GM12878 (cell line): ENCODE measurements around the gene KRTAP4-5. TPM values are rescaled to one million over a fixed set of nuclear protein-coding genes. Genes with fewer than 3 reads are reported as not detected.

ENCODE experiments used
- BRCA1 ChIP-seq: IDR thresholded peaks from 2 replicates; pipeline ENCODE4 v1.6.1; 2011; ENCODE audit warnings: low read depth, low read length, improper control_type of control experiment
- CBFB ChIP-seq: IDR thresholded peaks from 2 replicates; pipeline ENCODE4 v1.6.1; 2016; ENCODE audit warnings: antibody characterized with exemption, low read depth
- CBX3 ChIP-seq: fragments of 200-600 bp; sonication (generic); IDR thresholded peaks from 2 replicates; pipeline ENCODE4 v1.6.1; 2016; ENCODE audit warnings: low read depth, borderline replicate concordance
- EP300 ChIP-seq, 2 experiments: fragments of 150-350 bp in 1 of 2; IDR thresholded peaks; 2 replicates each; pipeline ENCODE4 v1.6.1; 2011 to 2012; ENCODE audit warnings: low read depth in 2 of 2, low read length in 2 of 2, borderline replicate concordance in 1 of 2, improper control_type of control experiment in 1 of 2, inconsistent platforms in 1 of 2; ENCODE audit not compliant: control insufficient read depth in 1 of 2
- KDM1A ChIP-seq: fragments of 200-600 bp; sonication (generic); IDR thresholded peaks from 2 replicates; pipeline ENCODE4 v1.6.1; 2016; ENCODE audit warnings: borderline replicate concordance
- RUNX3 ChIP-seq: IDR thresholded peaks from 2 replicates; pipeline ENCODE4 v1.6.1; 2012; ENCODE audit warnings: low read length, inconsistent platforms
- polyA plus RNA-seq, 11 experiments: library from polyadenylated mRNA; depleted of rRNA in 4 of 11; unstranded in 6 of 11; stranded (reverse) in 5 of 11; fragments of >200 nt; fragmentation: Nextera tagmentation in 4 of 11; fragmentation: Illumina TruSeq in 1 of 11; extraction: Ambion mirVana in 4 of 11; extraction: Trizol in 1 of 11; gene quantifications; 1 replicate in 1 of 11; 2 replicates in 10 of 11; pipeline versions ENCODE4 v1.2.1 to v1.2.3, GENCODE V29; 2011 to 2016; ENCODE audit warnings: inconsistent platforms in 2 of 11, missing spikeins in 2 of 11, low read depth in 1 of 11
- total RNA-seq, 4 experiments: library from RNA; depleted of rRNA in 3 of 4; stranded (reverse); fragments of >200 nt in 3 of 4; fragmentation: Illumina TruSeq in 1 of 4; extraction: Trizol in 1 of 4; gene quantifications; 2 replicates each; pipeline versions ENCODE4 v1.2.1 to v1.2.3, GENCODE V29; 2013 to 2021
- TF ChIP-seq, protein P1 (sequence below): fragments of 450-650 bp; formaldehyde crosslinking; IDR thresholded peaks from 2 replicates; pipeline ENCODE4 v1.4.0; 2020; ENCODE audit warnings: mild to moderate bottlenecking, moderate library complexity
- TF ChIP-seq, protein P2 (sequence below): fragments of 450-650 bp; IDR thresholded peaks from 2 replicates; pipeline ENCODE4 v1.6.1; 2017; ENCODE audit warnings: mild to moderate bottlenecking, moderate library complexity
- TF ChIP-seq, protein P3 (sequence below): IDR thresholded peaks from 2 replicates; pipeline ENCODE4 v1.6.1; 2012; ENCODE audit warnings: low read depth, low read length, improper control_type of control experiment

KRTAP4-5 gene
- total and polyA plus RNA-seq, 10 of the 15 experiments (the other 5 are each of a cell fraction or from before 2014, with no cell fraction given), result not detected

DNA sequence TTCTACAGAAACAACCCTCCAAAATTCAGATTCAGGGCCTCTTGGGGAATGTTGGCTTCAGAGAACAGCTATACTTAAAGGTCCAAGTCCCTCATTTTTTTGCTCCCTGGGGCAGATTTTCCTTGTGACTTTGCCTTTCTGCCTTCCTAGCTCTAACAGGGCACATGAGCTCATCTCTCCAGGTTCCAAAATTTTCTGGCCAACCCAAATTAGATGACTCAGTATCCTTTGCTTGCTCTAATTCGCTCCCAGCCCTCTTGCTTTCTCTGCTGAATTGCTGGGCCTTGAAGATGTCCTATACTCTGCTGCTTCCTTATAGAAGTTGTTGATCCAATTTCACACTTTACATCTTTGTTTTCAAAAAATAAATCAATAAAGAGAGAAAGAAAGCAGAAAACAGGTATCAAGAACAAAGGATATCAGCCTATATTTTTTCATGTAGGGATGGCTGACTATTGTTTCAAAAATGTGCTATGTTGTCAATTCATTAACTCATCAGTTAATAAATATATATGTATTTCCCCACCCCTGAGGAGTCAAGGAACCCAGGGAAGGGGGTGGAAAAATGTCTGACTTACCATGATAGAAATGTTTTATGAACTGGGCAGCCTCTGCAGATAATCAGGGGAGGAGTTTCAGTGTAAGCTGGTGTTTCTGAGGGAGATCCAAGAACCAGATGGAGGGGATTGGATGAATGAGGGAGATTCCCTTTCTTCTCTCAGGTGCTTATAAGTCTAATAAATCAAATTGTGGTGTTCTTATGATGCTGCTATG, 29.4 kb upstream of the KRTAP4-5 start (continued):
- TF ChIP-seq, protein P1, sequence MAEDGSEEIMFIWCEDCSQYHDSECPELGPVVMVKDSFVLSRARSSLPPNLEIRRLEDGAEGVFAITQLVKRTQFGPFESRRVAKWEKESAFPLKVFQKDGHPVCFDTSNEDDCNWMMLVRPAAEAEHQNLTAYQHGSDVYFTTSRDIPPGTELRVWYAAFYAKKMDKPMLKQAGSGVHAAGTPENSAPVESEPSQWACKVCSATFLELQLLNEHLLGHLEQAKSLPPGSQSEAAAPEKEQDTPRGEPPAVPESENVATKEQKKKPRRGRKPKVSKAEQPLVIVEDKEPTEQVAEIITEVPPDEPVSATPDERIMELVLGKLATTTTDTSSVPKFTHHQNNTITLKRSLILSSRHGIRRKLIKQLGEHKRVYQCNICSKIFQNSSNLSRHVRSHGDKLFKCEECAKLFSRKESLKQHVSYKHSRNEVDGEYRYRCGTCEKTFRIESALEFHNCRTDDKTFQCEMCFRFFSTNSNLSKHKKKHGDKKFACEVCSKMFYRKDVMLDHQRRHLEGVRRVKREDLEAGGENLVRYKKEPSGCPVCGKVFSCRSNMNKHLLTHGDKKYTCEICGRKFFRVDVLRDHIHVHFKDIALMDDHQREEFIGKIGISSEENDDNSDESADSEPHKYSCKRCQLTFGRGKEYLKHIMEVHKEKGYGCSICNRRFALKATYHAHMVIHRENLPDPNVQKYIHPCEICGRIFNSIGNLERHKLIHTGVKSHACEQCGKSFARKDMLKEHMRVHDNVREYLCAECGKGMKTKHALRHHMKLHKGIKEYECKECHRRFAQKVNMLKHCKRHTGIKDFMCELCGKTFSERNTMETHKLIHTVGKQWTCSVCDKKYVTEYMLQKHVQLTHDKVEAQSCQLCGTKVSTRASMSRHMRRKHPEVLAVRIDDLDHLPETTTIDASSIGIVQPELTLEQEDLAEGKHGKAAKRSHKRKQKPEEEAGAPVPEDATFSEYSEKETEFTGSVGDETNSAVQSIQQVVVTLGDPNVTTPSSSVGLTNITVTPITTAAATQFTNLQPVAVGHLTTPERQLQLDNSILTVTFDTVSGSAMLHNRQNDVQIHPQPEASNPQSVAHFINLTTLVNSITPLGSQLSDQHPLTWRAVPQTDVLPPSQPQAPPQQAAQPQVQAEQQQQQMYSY, result no peak
- TF ChIP-seq RUNX3, result no peak
- TF ChIP-seq CBFB, result no peak
- TF ChIP-seq BRCA1, result no peak
- TF ChIP-seq, protein P2, sequence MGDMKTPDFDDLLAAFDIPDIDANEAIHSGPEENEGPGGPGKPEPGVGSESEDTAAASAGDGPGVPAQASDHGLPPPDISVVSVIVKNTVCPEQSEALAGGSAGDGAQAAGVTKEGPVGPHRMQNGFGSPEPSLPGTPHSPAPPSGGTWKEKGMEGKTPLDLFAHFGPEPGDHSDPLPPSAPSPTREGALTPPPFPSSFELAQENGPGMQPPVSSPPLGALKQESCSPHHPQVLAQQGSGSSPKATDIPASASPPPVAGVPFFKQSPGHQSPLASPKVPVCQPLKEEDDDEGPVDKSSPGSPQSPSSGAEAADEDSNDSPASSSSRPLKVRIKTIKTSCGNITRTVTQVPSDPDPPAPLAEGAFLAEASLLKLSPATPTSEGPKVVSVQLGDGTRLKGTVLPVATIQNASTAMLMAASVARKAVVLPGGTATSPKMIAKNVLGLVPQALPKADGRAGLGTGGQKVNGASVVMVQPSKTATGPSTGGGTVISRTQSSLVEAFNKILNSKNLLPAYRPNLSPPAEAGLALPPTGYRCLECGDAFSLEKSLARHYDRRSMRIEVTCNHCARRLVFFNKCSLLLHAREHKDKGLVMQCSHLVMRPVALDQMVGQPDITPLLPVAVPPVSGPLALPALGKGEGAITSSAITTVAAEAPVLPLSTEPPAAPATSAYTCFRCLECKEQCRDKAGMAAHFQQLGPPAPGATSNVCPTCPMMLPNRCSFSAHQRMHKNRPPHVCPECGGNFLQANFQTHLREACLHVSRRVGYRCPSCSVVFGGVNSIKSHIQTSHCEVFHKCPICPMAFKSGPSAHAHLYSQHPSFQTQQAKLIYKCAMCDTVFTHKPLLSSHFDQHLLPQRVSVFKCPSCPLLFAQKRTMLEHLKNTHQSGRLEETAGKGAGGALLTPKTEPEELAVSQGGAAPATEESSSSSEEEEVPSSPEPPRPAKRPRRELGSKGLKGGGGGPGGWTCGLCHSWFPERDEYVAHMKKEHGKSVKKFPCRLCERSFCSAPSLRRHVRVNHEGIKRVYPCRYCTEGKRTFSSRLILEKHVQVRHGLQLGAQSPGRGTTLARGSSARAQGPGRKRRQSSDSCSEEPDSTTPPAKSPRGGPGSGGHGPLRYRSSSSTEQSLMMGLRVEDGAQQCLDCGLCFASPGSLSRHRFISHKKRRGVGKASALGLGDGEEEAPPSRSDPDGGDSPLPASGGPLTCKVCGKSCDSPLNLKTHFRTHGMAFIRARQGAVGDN, result no peak
- no peak for TF ChIP-seq KDM1A
- TF ChIP-seq EP300 (IDR thresholded peaks at IDR 0.05; ENCODE audit: borderline replicate concordance in 1 of 2, control insufficient read depth in 1 of 2, low read depth in 2 of 2, low read length in 2 of 2), result no peak
- no peak for TF ChIP-seq CBX3
- TF ChIP-seq, protein P3, sequence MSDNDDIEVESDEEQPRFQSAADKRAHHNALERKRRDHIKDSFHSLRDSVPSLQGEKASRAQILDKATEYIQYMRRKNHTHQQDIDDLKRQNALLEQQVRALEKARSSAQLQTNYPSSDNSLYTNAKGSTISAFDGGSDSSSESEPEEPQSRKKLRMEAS, result no peak
